GM23338 (cell line): ENCODE results near the gene WHAMM. TPM values are rescaled to one million over a fixed set of nuclear protein-coding genes. Genes with fewer than 3 reads are reported as not detected.
A peak's percentile ranks its signal among the peaks of the same experiment; 100 is the strongest.

Source experiments
- ATAC-seq: fragments of 200-7000 bp; cut with Tn5 transposase; 3 replicates; pipeline ENCODE4 v1.9.1; 2020
- DNase-seq: peaks from one replicate; pipeline ENCODE4 v3.0.0-alpha.2; 2015; ENCODE audit warnings: low spot score
- H2AFZ ChIP-seq: fragments of 200-600 bp; sonication (generic); 2 replicates; pipeline ENCODE4 v1.8.0; 2016; ENCODE audit warnings: antibody characterized with exemption, mild to moderate bottlenecking, moderate library complexity
- H3F3A ChIP-seq: fragments of 200-600 bp; sonication (generic); replicated peaks from 2 replicates; pipeline ENCODE4 v1.8.0; 2017; ENCODE audit warnings: antibody characterized with exemption, mixed run types, low read depth
- H3K27ac ChIP-seq: fragments of 200-600 bp; sonication (generic); 2 replicates; pipeline ENCODE4 v1.6.1; 2016; ENCODE audit warnings: low read depth
- H3K27me3 ChIP-seq: fragments of 200-600 bp; sonication (generic); 2 replicates; pipeline ENCODE4 v1.8.0; 2016; ENCODE audit warnings: mild to moderate bottlenecking, mixed run types, moderate library complexity; ENCODE audit not compliant: insufficient read depth
- H3K36me3 ChIP-seq: fragments of 200-600 bp; sonication (generic); 2 replicates; pipeline ENCODE4 v1.8.0; 2016; ENCODE audit warnings: mild to moderate bottlenecking; ENCODE audit not compliant: insufficient read depth
- H3K4me1 ChIP-seq: fragments of 200-600 bp; sonication (generic); 2 replicates; pipeline ENCODE4 v1.8.0; 2016; ENCODE audit warnings: mild to moderate bottlenecking, moderate library complexity; ENCODE audit not compliant: insufficient read depth
- H3K4me2 ChIP-seq: fragments of 200-600 bp; sonication (generic); 2 replicates; pipeline ENCODE4 v1.7.1; 2017; ENCODE audit warnings: mixed run types
- H3K4me3 ChIP-seq: fragments of 200-600 bp; sonication (generic); 2 replicates; pipeline ENCODE4 v1.6.1; 2016; ENCODE audit warnings: mixed run types
- H3K79me2 ChIP-seq: fragments of 200-600 bp; sonication (generic); replicated peaks from 2 replicates; pipeline ENCODE4 v1.8.0; 2017; ENCODE audit warnings: mild to moderate bottlenecking; ENCODE audit not compliant: insufficient read depth
- H3K9me2 ChIP-seq: fragments of 200-600 bp; sonication (generic); 2 replicates; pipeline ENCODE4 v1.8.0; 2017; ENCODE audit not compliant: insufficient read depth
- H4K20me1 ChIP-seq: fragments of 200-600 bp; sonication (generic); replicated peaks from 2 replicates; pipeline ENCODE4 v1.8.0; 2017; ENCODE audit warnings: mild to moderate bottlenecking; ENCODE audit not compliant: insufficient read depth
- H3K27ac Mint-ChIP-seq: 2 replicates; pipeline ENCODE4 v1.8.0; 2020; ENCODE audit warnings: inconsistent platforms, mild to moderate bottlenecking, moderate library complexity, mixed read lengths
- H3K27me3 Mint-ChIP-seq: 3 replicates; pipeline ENCODE4 v1.8.0; 2022; ENCODE audit warnings: low read depth, mild to moderate bottlenecking, moderate library complexity, mixed read lengths, inconsistent platforms; ENCODE audit not compliant: insufficient read depth, poor library complexity
- H3K36me3 Mint-ChIP-seq: 3 replicates; pipeline ENCODE4 v1.8.0; 2021; ENCODE audit warnings: low read depth, mild to moderate bottlenecking, inconsistent platforms, moderate library complexity, mixed read lengths
- H3K4me1 Mint-ChIP-seq: 3 replicates; pipeline ENCODE4 v1.8.0; 2020; ENCODE audit warnings: mild to moderate bottlenecking, inconsistent platforms, mixed read lengths
- H3K4me3 Mint-ChIP-seq: 3 replicates; pipeline ENCODE4 v1.8.0; 2021; ENCODE audit warnings: moderate library complexity, mild to moderate bottlenecking, inconsistent platforms, mixed read lengths
- H3K9me3 Mint-ChIP-seq: 3 replicates; pipeline ENCODE4 v1.8.0; 2020; ENCODE audit warnings: moderate library complexity, mild to moderate bottlenecking, inconsistent platforms, mixed read lengths
- CREB1 ChIP-seq: fragments of 250-450 bp; sonication (Bioruptor Pico); IDR thresholded peaks from 2 replicates; pipeline ENCODE4 v1.5.0; 2020; ENCODE audit warnings: low read depth, mild to moderate bottlenecking, moderate library complexity
- EZH2 ChIP-seq: fragments of 200-600 bp; sonication (generic); IDR thresholded peaks from one replicate; pipeline ENCODE4 v1.8.0; 2017; ENCODE audit warnings: antibody characterized with exemption, mild to moderate bottlenecking, low read depth; ENCODE audit not compliant: unreplicated experiment
- EZH2phosphoT487 ChIP-seq: fragments of 200-600 bp; sonication (generic); IDR thresholded peaks from one replicate; pipeline ENCODE4 v1.8.1; 2018; ENCODE audit warnings: antibody characterized with exemption; ENCODE audit not compliant: unreplicated experiment
- JUNB ChIP-seq: IDR thresholded peaks from one replicate; pipeline ENCODE4 v1.6.1; 2016; ENCODE audit warnings: antibody characterized with exemption; ENCODE audit not compliant: unreplicated experiment
- NANOG ChIP-seq: IDR thresholded peaks from 2 replicates; pipeline ENCODE4 v1.6.1; 2016; ENCODE audit warnings: antibody characterized with exemption, borderline replicate concordance
- POLR2AphosphoS5 ChIP-seq: IDR thresholded peaks from 2 replicates; pipeline ENCODE4 v1.6.1; 2016; ENCODE audit warnings: antibody characterized with exemption, low read depth
- STAT1 ChIP-seq: IDR thresholded peaks from one replicate; pipeline ENCODE4 v1.6.1; 2016; ENCODE audit warnings: antibody characterized with exemption; ENCODE audit not compliant: unreplicated experiment
- ZNF114 ChIP-seq: fragments of 250-450 bp; sonication (Bioruptor Pico); IDR thresholded peaks from 2 replicates; pipeline ENCODE4 v1.5.0; 2020; ENCODE audit warnings: mild to moderate bottlenecking, moderate library complexity
- polyA plus RNA-seq: library from polyadenylated mRNA; unstranded; fragments of >200 nt; fragmentation: Nextera tagmentation; extraction: Ambion mirVana; gene quantifications from 2 replicates; pipeline ENCODE4 v1.2.1, GENCODE V29; 2016
- total RNA-seq: library from RNA; depleted of rRNA; stranded (reverse); fragments of >200 nt; shearing (Covaris generic); gene quantifications from 2 replicates; pipeline ENCODE4 v1.2.3, GENCODE V29; 2014
- TF ChIP-seq, protein P1 (sequence below), 2 experiments: fragments of 200-600 bp in 1 of 2; sonication (generic) in 1 of 2; conservative IDR thresholded peaks; 2 replicates each; pipeline versions ENCODE4 v1.5.1 to v1.6.1; 2016 to 2017; ENCODE audit warnings: antibody characterized with exemption in 2 of 2, low read depth in 2 of 2, mild to moderate bottlenecking in 2 of 2, moderate library complexity in 1 of 2
- TF ChIP-seq, protein P2 (sequence below): IDR thresholded peaks from 2 replicates; pipeline ENCODE4 v1.6.1; 2016; ENCODE audit warnings: antibody characterized with exemption
- TF ChIP-seq, protein P3 (sequence below): IDR thresholded peaks from one replicate; pipeline ENCODE4 v1.6.1; 2018; ENCODE audit warnings: antibody characterized with exemption; ENCODE audit not compliant: unreplicated experiment

Gene WHAMM
- total and polyA plus RNA-seq, 2 experiments from 2014 or later: 2.2 to 4.1 TPM

DNA sequence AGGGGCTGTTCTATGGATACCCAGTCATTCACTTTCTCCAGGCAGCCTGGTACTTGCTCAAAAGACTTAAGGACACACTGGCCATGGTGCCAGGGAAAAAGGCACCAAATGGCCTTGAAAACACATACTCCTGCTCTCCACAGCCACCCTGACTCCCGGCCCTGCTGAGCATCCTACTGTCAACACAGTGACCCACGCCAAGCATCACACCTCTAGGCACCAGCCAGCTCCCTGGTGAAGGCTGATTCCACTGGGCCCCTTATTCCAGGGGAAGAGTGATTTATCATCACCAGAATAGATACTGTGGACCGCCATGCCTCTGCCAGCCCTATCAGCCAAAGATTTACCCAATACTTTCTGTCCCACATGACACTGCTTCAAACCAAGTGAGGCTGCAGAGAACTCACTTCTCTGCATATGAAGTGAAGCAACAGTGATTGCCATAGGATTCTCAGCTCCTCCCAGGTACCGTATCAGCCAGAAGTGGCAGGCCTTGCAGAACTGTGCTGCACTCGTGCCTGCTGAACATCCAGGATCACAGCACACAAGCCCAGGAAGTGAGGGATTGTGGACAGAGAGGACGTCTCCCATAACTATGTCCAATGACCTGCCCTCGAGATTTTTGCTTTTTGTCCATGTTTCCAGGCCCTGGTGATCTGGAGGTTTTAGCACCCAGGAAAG lies 63.7 kb downstream of the WHAMM start:
- Histone ChIP-seq H4K20me1 (no peaks in the 10 kb centered on the region), H3K27me3 (no peaks in the 10 kb centered on the region), H3K9me2 (no peaks in the 10 kb centered on the region), H2AFZ (no peak overlapping the region), H3K79me2 (no peaks in the 10 kb centered on the region), H3K4me2 (no peak overlapping the region), H3F3A (no peaks in the 10 kb centered on the region), H3K4me1 (no peaks in the 10 kb centered on the region), H3K27ac (no peak overlapping the region), H3K4me3 (no peak overlapping the region), H3K36me3 (no peaks in the 10 kb centered on the region)
- peaks cover 1% of the 10 kb centered on the region for H3K27me3 Mint-ChIP-seq
- ATAC-seq: no peak
- H3K4me1 Mint-ChIP-seq: peaks cover 4% of the 10 kb centered on the region; the same call in 2 of the 3 replicates
- DNase-seq: no peak
- H3K36me3 Mint-ChIP-seq: no peaks in the 10 kb centered on the region; the same call in 2 of the 3 replicates
- no peak overlapping the region for H3K27ac Mint-ChIP-seq
- H3K4me3 Mint-ChIP-seq: no peak overlapping the region
- TF ChIP-seq JUNB (no peak), CREB1 (CRISPR knock-in tag) (no peak)
- TF ChIP-seq, protein P1, sequence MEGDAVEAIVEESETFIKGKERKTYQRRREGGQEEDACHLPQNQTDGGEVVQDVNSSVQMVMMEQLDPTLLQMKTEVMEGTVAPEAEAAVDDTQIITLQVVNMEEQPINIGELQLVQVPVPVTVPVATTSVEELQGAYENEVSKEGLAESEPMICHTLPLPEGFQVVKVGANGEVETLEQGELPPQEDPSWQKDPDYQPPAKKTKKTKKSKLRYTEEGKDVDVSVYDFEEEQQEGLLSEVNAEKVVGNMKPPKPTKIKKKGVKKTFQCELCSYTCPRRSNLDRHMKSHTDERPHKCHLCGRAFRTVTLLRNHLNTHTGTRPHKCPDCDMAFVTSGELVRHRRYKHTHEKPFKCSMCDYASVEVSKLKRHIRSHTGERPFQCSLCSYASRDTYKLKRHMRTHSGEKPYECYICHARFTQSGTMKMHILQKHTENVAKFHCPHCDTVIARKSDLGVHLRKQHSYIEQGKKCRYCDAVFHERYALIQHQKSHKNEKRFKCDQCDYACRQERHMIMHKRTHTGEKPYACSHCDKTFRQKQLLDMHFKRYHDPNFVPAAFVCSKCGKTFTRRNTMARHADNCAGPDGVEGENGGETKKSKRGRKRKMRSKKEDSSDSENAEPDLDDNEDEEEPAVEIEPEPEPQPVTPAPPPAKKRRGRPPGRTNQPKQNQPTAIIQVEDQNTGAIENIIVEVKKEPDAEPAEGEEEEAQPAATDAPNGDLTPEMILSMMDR (conservative IDR thresholded peaks at IDR 0.05; ENCODE audit: low read depth in 2 of 2): no peak
- no peaks in the 10 kb centered on the region for H3K9me3 Mint-ChIP-seq

DNA sequence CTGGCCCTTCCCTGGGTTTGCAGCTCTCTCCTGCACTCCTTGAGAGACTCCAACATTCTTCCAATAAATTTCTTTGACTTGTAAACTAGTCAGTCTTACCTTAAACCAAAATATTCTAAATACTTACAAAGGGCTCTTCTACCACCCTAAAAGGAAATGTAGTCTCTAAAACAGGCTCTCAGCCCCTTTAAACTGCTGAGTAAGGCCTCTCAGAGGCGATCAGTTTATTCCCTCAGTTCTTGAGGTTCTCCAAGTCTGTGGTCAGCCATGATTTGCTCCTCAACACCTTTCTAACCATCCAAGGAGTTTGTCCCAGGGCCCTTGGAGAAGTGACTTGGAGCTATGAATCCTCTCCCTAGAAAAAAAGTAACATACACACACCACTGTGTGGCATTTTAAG lies 64.8 kb downstream of the WHAMM start:
- H3K36me3 Mint-ChIP-seq: no peaks in the 10 kb centered on the region; the same call in 2 of the 3 replicates
- Histone ChIP-seq H3F3A (no peaks in the 10 kb centered on the region), H3K36me3 (no peaks in the 10 kb centered on the region), H3K79me2 (no peaks in the 10 kb centered on the region), H3K4me3 (no peak overlapping the region), H3K4me2 (no peak overlapping the region), H3K9me2 (no peaks in the 10 kb centered on the region), H4K20me1 (no peaks in the 10 kb centered on the region), H2AFZ (no peak overlapping the region), H3K27ac (no peak overlapping the region), H3K27me3 (no peaks in the 10 kb centered on the region), H3K4me1 (no peaks in the 10 kb centered on the region)
- no peak for DNase-seq
- no peaks in the 10 kb centered on the region for H3K9me3 Mint-ChIP-seq
- peak overlapping the region; percentile 81; the same call in 1 of the 2 replicates for H3K27ac Mint-ChIP-seq
- ATAC-seq: no peak
- no peaks in the 10 kb centered on the region for H3K4me1 Mint-ChIP-seq
- peaks cover 1% of the 10 kb centered on the region for H3K27me3 Mint-ChIP-seq
- H3K4me3 Mint-ChIP-seq: no peak overlapping the region
- TF ChIP-seq EZH2phosphoT487 (no peak), JUNB (no peak), POLR2AphosphoS5 (no peak), ZNF114 (CRISPR knock-in tag) (no peak), STAT1 (no peak), NANOG (no peak), EZH2 (no peak)
- TF ChIP-seq, protein P1 (conservative IDR thresholded peaks at IDR 0.05; ENCODE audit: low read depth in 2 of 2): no peak
- TF ChIP-seq, protein P2, sequence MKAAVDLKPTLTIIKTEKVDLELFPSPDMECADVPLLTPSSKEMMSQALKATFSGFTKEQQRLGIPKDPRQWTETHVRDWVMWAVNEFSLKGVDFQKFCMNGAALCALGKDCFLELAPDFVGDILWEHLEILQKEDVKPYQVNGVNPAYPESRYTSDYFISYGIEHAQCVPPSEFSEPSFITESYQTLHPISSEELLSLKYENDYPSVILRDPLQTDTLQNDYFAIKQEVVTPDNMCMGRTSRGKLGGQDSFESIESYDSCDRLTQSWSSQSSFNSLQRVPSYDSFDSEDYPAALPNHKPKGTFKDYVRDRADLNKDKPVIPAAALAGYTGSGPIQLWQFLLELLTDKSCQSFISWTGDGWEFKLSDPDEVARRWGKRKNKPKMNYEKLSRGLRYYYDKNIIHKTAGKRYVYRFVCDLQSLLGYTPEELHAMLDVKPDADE: no peak
- TF ChIP-seq, protein P3, sequence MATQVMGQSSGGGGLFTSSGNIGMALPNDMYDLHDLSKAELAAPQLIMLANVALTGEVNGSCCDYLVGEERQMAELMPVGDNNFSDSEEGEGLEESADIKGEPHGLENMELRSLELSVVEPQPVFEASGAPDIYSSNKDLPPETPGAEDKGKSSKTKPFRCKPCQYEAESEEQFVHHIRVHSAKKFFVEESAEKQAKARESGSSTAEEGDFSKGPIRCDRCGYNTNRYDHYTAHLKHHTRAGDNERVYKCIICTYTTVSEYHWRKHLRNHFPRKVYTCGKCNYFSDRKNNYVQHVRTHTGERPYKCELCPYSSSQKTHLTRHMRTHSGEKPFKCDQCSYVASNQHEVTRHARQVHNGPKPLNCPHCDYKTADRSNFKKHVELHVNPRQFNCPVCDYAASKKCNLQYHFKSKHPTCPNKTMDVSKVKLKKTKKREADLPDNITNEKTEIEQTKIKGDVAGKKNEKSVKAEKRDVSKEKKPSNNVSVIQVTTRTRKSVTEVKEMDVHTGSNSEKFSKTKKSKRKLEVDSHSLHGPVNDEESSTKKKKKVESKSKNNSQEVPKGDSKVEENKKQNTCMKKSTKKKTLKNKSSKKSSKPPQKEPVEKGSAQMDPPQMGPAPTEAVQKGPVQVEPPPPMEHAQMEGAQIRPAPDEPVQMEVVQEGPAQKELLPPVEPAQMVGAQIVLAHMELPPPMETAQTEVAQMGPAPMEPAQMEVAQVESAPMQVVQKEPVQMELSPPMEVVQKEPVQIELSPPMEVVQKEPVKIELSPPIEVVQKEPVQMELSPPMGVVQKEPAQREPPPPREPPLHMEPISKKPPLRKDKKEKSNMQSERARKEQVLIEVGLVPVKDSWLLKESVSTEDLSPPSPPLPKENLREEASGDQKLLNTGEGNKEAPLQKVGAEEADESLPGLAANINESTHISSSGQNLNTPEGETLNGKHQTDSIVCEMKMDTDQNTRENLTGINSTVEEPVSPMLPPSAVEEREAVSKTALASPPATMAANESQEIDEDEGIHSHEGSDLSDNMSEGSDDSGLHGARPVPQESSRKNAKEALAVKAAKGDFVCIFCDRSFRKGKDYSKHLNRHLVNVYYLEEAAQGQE: no peak
